GM12878 (cell line): ENCODE data around the gene C1QTNF7. TPM values are rescaled to one million over a fixed set of nuclear protein-coding genes. Genes with fewer than 3 reads are reported as not detected.

Experiments
- ATAC-seq: fragments of 200-7000 bp; cut with Tn5 transposase; 3 replicates; pipeline ENCODE4 v1.9.1; 2020; ENCODE audit warnings: mild to moderate bottlenecking, moderate library complexity
- BruUV-seq: library from RNA; stranded (reverse); fragments of 400-500 nt; replicated peaks from 2 replicates; lab custom pipeline; 2021; lab: Mats Ljungman, UMichigan
- CTCF ChIA-PET: fragments of 300-600 bp; sonication (Branson Sonifier 250); formaldehyde crosslinking; extraction: SDS; loops from one replicate; lab custom pipeline; 2021; ENCODE audit warnings: inconsistent platforms; lab: Yijun Ruan, JAX
- POLR2A ChIA-PET: fragments of 350-600 bp; formaldehyde crosslinking; extraction: SDS; loops from one replicate; lab custom pipeline; 2021; ENCODE audit warnings: inconsistent platforms; lab: Charles Lee
- RAD21 ChIA-PET: fragments of 300-600 bp; sonication (Branson Sonifier 250); formaldehyde crosslinking; loops from one replicate; lab custom pipeline; 2023; ENCODE audit warnings: antibody characterized with exemption; ENCODE audit not compliant: unreplicated experiment; lab: Charles Lee
- SMC1A ChIA-PET: fragments of 300-600 bp; sonication (Branson Sonifier 250); formaldehyde crosslinking; loops from one replicate; lab custom pipeline; 2023; ENCODE audit not compliant: unreplicated experiment, uncharacterized antibody; lab: Charles Lee
- DNase-seq: peaks from one replicate; pipeline ENCODE4 v3.0.0-alpha.2; 2011; ENCODE audit warnings: low read depth, low spot score
- FAIRE-seq: peaks from 3 replicates; lab custom pipeline; 2011; peaks lifted over from hg19 to GRCh38; lab: Jason Lieb, UNC
- H2AFZ ChIP-seq: 2 replicates; pipeline ENCODE4 v1.6.0; 2011; ENCODE audit warnings: low read depth, low read length, control low read depth; ENCODE audit not compliant: control insufficient read depth
- H3K27ac ChIP-seq: 2 replicates; pipeline ENCODE4 v1.5.1; 2011; ENCODE audit warnings: control low read depth; ENCODE audit not compliant: control insufficient read depth, insufficient read depth
- H3K27me3 ChIP-seq, 2 experiments: replicated peaks in 1 of 2; 2 replicates each; pipeline versions ENCODE4 v1.6.0 to v1.6.1; 2011; ENCODE audit warnings: low read length in 1 of 2; ENCODE audit not compliant: control insufficient read depth in 2 of 2, insufficient read depth in 2 of 2
- H3K36me3 ChIP-seq, 2 experiments: 2 replicates each; pipeline ENCODE4 v1.5.1; 2011; ENCODE audit warnings: low read length in 1 of 2; ENCODE audit not compliant: control insufficient read depth in 2 of 2, insufficient read depth in 2 of 2
- H3K4me1 ChIP-seq: 2 replicates; pipeline ENCODE4 v1.6.1; 2011; ENCODE audit warnings: mild to moderate bottlenecking, low read length, moderate library complexity, mixed read lengths; ENCODE audit not compliant: control insufficient read depth, insufficient read depth
- H3K4me2 ChIP-seq: 2 replicates; pipeline ENCODE4 v1.6.0; 2011; ENCODE audit warnings: control low read depth; ENCODE audit not compliant: control insufficient read depth, insufficient read depth
- H3K4me3 ChIP-seq: fragments of 200-600 bp; sonication (generic); 2 replicates; pipeline ENCODE4 v1.5.1; 2016
- H3K79me2 ChIP-seq: 2 replicates; pipeline ENCODE4 v1.6.0; 2011; ENCODE audit warnings: low read length; ENCODE audit not compliant: control insufficient read depth, insufficient read depth
- H3K9ac ChIP-seq: 2 replicates; pipeline ENCODE4 v1.8.0; 2011; ENCODE audit warnings: low read length, control low read depth, mixed read lengths; ENCODE audit not compliant: control insufficient read depth, insufficient read depth
- H3K9me3 ChIP-seq: replicated peaks from 3 replicates; pipeline ENCODE4 v1.5.1; 2011; ENCODE audit warnings: mild to moderate bottlenecking, low read length; ENCODE audit not compliant: control insufficient read depth, insufficient read depth
- H4K20me1 ChIP-seq: 2 replicates; pipeline ENCODE4 v1.6.0; 2011; ENCODE audit not compliant: control insufficient read depth, insufficient read depth
- HDAC6 ChIP-seq: fragments of 200-600 bp; sonication (generic); IDR thresholded peaks from one replicate; pipeline ENCODE4 v1.8.0; 2017; ENCODE audit warnings: antibody characterized with exemption; ENCODE audit not compliant: unreplicated experiment
- JUND ChIP-seq: IDR thresholded peaks from 2 replicates; pipeline ENCODE4 v1.6.1; 2012; ENCODE audit warnings: low read depth, mild to moderate bottlenecking, low read length, improper control_type of control experiment, moderate library complexity
- KAT2A ChIP-seq: conservative IDR thresholded peaks from 2 replicates; pipeline ENCODE4 v1.6.1; 2011; ENCODE audit warnings: low read depth, low read length; ENCODE audit not compliant: control insufficient read depth
- PKNOX1 ChIP-seq: fragments of 450-650 bp; IDR thresholded peaks from 2 replicates; pipeline ENCODE4 v1.6.1; 2016; ENCODE audit warnings: mild to moderate bottlenecking
- RUNX3 ChIP-seq: IDR thresholded peaks from 2 replicates; pipeline ENCODE4 v1.6.1; 2012; ENCODE audit warnings: low read length, inconsistent platforms
- SMAD5 ChIP-seq: IDR thresholded peaks from 2 replicates; pipeline ENCODE4 v1.6.1; 2016; ENCODE audit warnings: antibody characterized with exemption, low read depth
- USF1 ChIP-seq: IDR thresholded peaks from 2 replicates; pipeline ENCODE4 v1.6.1; 2011; ENCODE audit warnings: borderline replicate concordance, low read depth, mild to moderate bottlenecking, moderate library complexity, mixed read lengths, low read length; ENCODE audit not compliant: insufficient read depth; ENCODE audit errors: extremely low read length
- WGBS: methylation state at CpG from one replicate; pipeline ENCODE4 v1.1.6; 2016; ENCODE audit warnings: low lambda C conversion rate; ENCODE audit not compliant: insufficient replicate concordance, insufficient coverage; ENCODE audit errors: missing lambda C conversion rate; 5-methylcytosine and 5-hydroxymethylcytosine counted together
- in situ Hi-C: fragments of 300-500 bp; cut with MboI; formaldehyde crosslinking; loops from 9 replicates; pipeline ENCODE4 v1.14.3; 2018; ENCODE audit warnings: mixed read lengths
- intact Hi-C: fragments of 100-400 bp; cut with micrococcal nuclease; formaldehyde crosslinking; loops from one replicate; pipeline ENCODE4 v1.14.2; 2022; ENCODE audit not compliant: unreplicated experiment
- polyA plus RNA-seq, 11 experiments: library from polyadenylated mRNA; depleted of rRNA in 4 of 11; unstranded in 6 of 11; stranded (reverse) in 5 of 11; fragments of >200 nt; fragmentation: Nextera tagmentation in 4 of 11; fragmentation: Illumina TruSeq in 1 of 11; extraction: Ambion mirVana in 4 of 11; extraction: Trizol in 1 of 11; gene quantifications; 1 replicate in 1 of 11; 2 replicates in 10 of 11; pipeline versions ENCODE4 v1.2.1 to v1.2.3, GENCODE V29; 2011 to 2016; ENCODE audit warnings: inconsistent platforms in 2 of 11, missing spikeins in 2 of 11, low read depth in 1 of 11
- total RNA-seq, 4 experiments: library from RNA; depleted of rRNA in 3 of 4; stranded (reverse); fragments of >200 nt in 3 of 4; fragmentation: Illumina TruSeq in 1 of 4; extraction: Trizol in 1 of 4; gene quantifications; 2 replicates each; pipeline versions ENCODE4 v1.2.1 to v1.2.3, GENCODE V29; 2013 to 2021
- TF ChIP-seq, protein P1 (sequence below): fragments of 450-650 bp; IDR thresholded peaks from 2 replicates; pipeline ENCODE4 v1.6.1; 2017; ENCODE audit warnings: borderline replicate concordance
- TF ChIP-seq, protein P2 (sequence below): fragments of 450-650 bp; conservative IDR thresholded peaks from 2 replicates; pipeline ENCODE4 v1.6.1; 2017; ENCODE audit warnings: mild to moderate bottlenecking, moderate library complexity

C1QTNF7 gene
- total and polyA plus RNA-seq, 10 of the 15 experiments (the other 5 are each of a cell fraction or from before 2014, with no cell fraction given), result not detected

- no peaks in the 10 kb centered on the region for H3K36me3 ChIP-seq
- peak; percentile 25; the same call in 1 of the 2 replicates for TF ChIP-seq RUNX3
- no peak for TF ChIP-seq SMAD5
- no peak for TF ChIP-seq KAT2A
- no peaks in the 10 kb centered on the region for H3K79me2 ChIP-seq
- peak overlapping the region; percentile 31 for H2AFZ ChIP-seq
- no TSS peak for BruUV-seq
- no peak overlapping the region for H3K27ac ChIP-seq
- in situ Hi-C loops (loop anchor here (5.0 kb wide), 1 partner anchor 164 kb away; no protein-coding TSS in a partner anchor), intact Hi-C loops (no loop called here)
- H3K4me1 ChIP-seq, result peaks cover 8% of the 10 kb centered on the region
- peak overlapping the region; percentile 48 for H3K4me2 ChIP-seq
- ChIA-PET CTCF (no interaction called here), RAD21 (no interaction called here), POLR2A (no interaction called here), SMC1A (interaction anchor here (0.6 kb wide), 1 partner anchor 16 kb away, joined by 3 read pairs; no protein-coding TSS in a partner anchor)
- no peaks in the 10 kb centered on the region for H4K20me1 ChIP-seq
- 9% methylated on average over 9 of the region's 9 CpGs for WGBS
- ATAC-seq (peak; percentile 47), FAIRE-seq (no peak), DNase-seq (no peak)
- no peak overlapping the region for H3K9ac ChIP-seq
- H3K27me3 ChIP-seq, result peaks cover 0 to 2% of the 10 kb centered on the region in 2 experiments; a peak in 1 of 4 replicates
- no peak overlapping the region for H3K4me3 ChIP-seq
- no peaks in the 10 kb centered on the region for H3K9me3 ChIP-seq
These were observed 26.7 kb upstream of the C1QTNF7 start for GRCh38 chr4:15400981-15401671.

GRCh38 chr4:15402146-15402545 lies 25.7 kb upstream of the C1QTNF7 start:
- CTCF ChIA-PET, result no interaction called here
- Histone ChIP-seq H3K27me3 (peaks cover 0 to 2% of the 10 kb centered on the region in 2 experiments; a peak in 1 of 4 replicates), H3K4me1 (peaks cover 8% of the 10 kb centered on the region), H3K9me3 (no peaks in the 10 kb centered on the region), H3K4me2 (no peak overlapping the region), H3K79me2 (no peaks in the 10 kb centered on the region), H3K9ac (no peak overlapping the region), H3K27ac (no peak overlapping the region), H3K36me3 (no peaks in the 10 kb centered on the region), H3K4me3 (no peak overlapping the region), H4K20me1 (no peaks in the 10 kb centered on the region), H2AFZ (no peak overlapping the region)
- POLR2A ChIA-PET, result no interaction called here
- in situ Hi-C loops (loop anchor here (5.0 kb wide), 1 partner anchor 165 kb away; no protein-coding TSS in a partner anchor), intact Hi-C loops (no loop called here)
- no peak for DNase-seq
- BruUV-seq, result no TSS peak
- no peak for FAIRE-seq
- RAD21 ChIA-PET, result no interaction called here
- SMC1A ChIA-PET, result no interaction called here
- 31% methylated on average over 2 of the region's 2 CpGs for WGBS
- no peak for ATAC-seq
- TF ChIP-seq, protein P1, sequence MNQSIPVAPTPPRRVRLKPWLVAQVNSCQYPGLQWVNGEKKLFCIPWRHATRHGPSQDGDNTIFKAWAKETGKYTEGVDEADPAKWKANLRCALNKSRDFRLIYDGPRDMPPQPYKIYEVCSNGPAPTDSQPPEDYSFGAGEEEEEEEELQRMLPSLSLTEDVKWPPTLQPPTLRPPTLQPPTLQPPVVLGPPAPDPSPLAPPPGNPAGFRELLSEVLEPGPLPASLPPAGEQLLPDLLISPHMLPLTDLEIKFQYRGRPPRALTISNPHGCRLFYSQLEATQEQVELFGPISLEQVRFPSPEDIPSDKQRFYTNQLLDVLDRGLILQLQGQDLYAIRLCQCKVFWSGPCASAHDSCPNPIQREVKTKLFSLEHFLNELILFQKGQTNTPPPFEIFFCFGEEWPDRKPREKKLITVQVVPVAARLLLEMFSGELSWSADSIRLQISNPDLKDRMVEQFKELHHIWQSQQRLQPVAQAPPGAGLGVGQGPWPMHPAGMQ, result no peak
- TF ChIP-seq HDAC6 (no peak), JUND (no peak), PKNOX1 (no peak), USF1 (no peak)
- TF ChIP-seq, protein P2, sequence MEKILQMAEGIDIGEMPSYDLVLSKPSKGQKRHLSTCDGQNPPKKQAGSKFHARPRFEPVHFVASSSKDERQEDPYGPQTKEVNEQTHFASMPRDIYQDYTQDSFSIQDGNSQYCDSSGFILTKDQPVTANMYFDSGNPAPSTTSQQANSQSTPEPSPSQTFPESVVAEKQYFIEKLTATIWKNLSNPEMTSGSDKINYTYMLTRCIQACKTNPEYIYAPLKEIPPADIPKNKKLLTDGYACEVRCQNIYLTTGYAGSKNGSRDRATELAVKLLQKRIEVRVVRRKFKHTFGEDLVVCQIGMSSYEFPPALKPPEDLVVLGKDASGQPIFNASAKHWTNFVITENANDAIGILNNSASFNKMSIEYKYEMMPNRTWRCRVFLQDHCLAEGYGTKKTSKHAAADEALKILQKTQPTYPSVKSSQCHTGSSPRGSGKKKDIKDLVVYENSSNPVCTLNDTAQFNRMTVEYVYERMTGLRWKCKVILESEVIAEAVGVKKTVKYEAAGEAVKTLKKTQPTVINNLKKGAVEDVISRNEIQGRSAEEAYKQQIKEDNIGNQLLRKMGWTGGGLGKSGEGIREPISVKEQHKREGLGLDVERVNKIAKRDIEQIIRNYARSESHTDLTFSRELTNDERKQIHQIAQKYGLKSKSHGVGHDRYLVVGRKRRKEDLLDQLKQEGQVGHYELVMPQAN, result no peak
